ENCODE data around the gene HP. TPM values are rescaled to one million over a fixed set of nuclear protein-coding genes. Genes with fewer than 3 reads are reported as not detected.

Gene HP
- total RNA-seq, 1 experiment from 2014 or later, result 10.0 TPM

DNA sequence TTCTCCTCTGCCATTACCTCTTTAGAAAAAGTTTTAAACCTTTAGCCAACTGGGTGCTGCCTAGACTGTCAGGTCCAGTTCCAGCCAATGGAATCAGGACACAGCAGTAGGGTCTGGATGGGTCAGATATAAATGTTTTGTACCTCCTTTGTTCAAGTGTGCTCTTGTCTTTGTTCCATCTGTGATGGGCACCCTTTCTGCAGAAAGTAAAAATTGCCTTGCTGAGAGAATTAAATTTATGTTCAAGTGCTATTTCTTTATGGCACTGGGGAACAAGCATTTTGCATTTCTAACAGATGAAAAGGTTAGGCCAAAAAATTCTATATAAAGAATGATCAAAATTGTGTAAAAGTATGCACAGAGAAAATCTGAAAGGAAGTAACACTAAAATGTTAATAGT lies 5.2 kb upstream of the HP start:
- ATAC-seq, result no peak
- ChIA-PET CTCF (no interaction called here), POLR2A (no interaction called here)
- no peaks in the 10 kb centered on the region for H3K4me1 Mint-ChIP-seq
- H3K36me3 Mint-ChIP-seq, result no peaks in the 10 kb centered on the region
- peaks cover 16% of the 10 kb centered on the region for H3K27me3 Mint-ChIP-seq (ENCODE audit: low read depth)
- no peak for TF ChIP-seq HMGA2 (CRISPR knock-in tag; IDR thresholded peaks at IDR 0.05)
- TF ChIP-seq, protein P1, sequence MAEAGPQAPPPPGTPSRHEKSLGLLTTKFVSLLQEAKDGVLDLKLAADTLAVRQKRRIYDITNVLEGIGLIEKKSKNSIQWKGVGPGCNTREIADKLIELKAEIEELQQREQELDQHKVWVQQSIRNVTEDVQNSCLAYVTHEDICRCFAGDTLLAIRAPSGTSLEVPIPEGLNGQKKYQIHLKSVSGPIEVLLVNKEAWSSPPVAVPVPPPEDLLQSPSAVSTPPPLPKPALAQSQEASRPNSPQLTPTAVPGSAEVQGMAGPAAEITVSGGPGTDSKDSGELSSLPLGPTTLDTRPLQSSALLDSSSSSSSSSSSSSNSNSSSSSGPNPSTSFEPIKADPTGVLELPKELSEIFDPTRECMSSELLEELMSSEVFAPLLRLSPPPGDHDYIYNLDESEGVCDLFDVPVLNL (CRISPR knock-in tag; IDR thresholded peaks at IDR 0.05; ENCODE audit: borderline replicate concordance, low read depth), result no peak
- TF ChIP-seq, protein P2, sequence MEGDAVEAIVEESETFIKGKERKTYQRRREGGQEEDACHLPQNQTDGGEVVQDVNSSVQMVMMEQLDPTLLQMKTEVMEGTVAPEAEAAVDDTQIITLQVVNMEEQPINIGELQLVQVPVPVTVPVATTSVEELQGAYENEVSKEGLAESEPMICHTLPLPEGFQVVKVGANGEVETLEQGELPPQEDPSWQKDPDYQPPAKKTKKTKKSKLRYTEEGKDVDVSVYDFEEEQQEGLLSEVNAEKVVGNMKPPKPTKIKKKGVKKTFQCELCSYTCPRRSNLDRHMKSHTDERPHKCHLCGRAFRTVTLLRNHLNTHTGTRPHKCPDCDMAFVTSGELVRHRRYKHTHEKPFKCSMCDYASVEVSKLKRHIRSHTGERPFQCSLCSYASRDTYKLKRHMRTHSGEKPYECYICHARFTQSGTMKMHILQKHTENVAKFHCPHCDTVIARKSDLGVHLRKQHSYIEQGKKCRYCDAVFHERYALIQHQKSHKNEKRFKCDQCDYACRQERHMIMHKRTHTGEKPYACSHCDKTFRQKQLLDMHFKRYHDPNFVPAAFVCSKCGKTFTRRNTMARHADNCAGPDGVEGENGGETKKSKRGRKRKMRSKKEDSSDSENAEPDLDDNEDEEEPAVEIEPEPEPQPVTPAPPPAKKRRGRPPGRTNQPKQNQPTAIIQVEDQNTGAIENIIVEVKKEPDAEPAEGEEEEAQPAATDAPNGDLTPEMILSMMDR (IDR thresholded peaks at IDR 0.05), result no peak
- TF ChIP-seq, protein P3, sequence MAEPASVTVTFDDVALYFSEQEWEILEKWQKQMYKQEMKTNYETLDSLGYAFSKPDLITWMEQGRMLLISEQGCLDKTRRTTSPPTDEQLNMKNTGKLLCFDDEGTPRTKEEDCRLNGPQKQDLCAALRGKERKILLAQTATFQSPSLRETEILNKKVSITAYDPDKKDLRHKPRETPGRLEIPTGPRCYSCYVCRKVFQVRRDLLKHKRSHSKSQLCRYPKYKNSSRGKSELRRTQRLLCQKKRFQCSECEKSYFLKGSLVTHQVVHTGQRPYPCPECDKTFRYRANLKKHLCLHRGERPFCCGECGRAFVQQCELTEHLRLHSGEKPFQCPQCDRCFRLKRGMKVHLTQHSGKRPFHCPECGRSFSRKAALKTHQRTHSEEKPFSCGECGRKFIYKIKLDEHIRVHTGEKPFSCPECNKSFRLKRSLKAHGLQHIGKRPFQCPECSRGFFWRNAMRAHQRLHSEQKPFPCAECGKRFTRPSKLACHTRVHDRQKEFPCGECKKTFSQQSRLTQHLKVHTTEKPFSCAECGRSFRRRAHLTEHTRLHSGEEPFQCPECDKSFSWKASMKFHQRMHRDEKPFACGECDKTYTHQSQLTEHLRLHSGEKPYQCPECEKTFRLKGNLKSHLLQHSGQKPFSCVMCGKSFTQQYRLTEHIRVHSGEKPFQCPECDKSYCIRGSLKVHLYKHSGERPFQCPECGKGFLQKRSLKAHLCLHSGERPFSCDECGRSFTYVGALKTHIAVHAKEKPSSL (CRISPR knock-in tag; conservative IDR thresholded peaks at IDR 0.05), result no peak
- TF ChIP-seq FOXK1 (CRISPR knock-in tag; IDR thresholded peaks at IDR 0.05), result no peak
- TF ChIP-seq SOX15 (CRISPR knock-in tag; IDR thresholded peaks at IDR 0.05), result no peak
- TF ChIP-seq SP1 (CRISPR knock-in tag; conservative IDR thresholded peaks at IDR 0.05), result no peak
- TF ChIP-seq JUN (CRISPR knock-in tag; IDR thresholded peaks at IDR 0.05), result no peak
- peaks cover 12% of the 10 kb centered on the region for H3K9me3 Mint-ChIP-seq
- no peak for DNase-seq (ENCODE audit: low spot score)
- H3K27ac Mint-ChIP-seq, result no peak overlapping the region
- H3K4me3 Mint-ChIP-seq, result no peak overlapping the region

DNA sequence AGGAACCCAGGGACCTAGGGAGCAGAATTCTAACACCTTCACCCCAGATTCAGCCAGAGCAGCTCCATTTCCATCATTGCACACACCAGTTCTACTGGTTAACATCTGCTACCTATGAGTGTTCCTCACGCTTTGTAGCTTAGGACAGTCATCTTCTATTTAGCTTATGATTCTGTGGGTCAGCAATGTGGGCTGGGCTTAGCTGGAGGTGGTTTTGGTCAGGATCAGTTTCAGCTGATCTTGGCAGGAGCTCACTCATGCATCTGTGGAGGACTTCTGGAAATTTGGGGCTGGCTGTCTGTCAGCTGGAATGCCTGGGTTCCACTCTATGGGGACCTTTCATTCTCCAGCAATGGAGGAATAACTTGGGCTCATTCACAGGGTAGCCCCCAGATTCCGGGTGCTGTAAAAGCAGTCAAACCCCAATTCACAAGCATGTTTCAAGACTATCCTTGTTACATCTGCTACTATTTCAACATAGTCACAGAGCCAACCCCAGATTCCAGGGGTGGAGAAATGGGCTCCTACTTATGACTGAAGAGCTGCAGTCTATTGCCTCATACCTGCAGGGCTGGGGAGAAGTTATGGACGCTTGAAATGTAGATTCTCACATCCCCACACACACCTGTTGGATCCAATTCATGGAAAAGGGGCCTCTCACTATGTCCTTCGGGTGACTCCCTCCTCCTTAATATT lies 3.4 kb upstream of the HP start:
- Mint-ChIP-seq H3K36me3 (no peaks in the 10 kb centered on the region), H3K4me1 (no peaks in the 10 kb centered on the region), H3K27me3 (ENCODE audit: low read depth) (peaks cover 16% of the 10 kb centered on the region), H3K27ac (no peak overlapping the region), H3K9me3 (peaks cover 12% of the 10 kb centered on the region), H3K4me3 (no peak overlapping the region)
- ChIA-PET CTCF (no interaction called here), POLR2A (no interaction called here)
- no peak for TF ChIP-seq ELF4 (CRISPR knock-in tag; IDR thresholded peaks at IDR 0.05; ENCODE audit: low read depth)
- TF ChIP-seq TCF7 (CRISPR knock-in tag; IDR thresholded peaks at IDR 0.05; ENCODE audit: low read depth), result no peak
- TF ChIP-seq GTF2I (CRISPR knock-in tag; conservative IDR thresholded peaks at IDR 0.05), result no peak
- TF ChIP-seq, protein P4, sequence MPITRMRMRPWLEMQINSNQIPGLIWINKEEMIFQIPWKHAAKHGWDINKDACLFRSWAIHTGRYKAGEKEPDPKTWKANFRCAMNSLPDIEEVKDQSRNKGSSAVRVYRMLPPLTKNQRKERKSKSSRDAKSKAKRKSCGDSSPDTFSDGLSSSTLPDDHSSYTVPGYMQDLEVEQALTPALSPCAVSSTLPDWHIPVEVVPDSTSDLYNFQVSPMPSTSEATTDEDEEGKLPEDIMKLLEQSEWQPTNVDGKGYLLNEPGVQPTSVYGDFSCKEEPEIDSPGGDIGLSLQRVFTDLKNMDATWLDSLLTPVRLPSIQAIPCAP (CRISPR knock-in tag; IDR thresholded peaks at IDR 0.05), result no peak
- no peak for TF ChIP-seq MYBL2 (CRISPR knock-in tag; IDR thresholded peaks at IDR 0.05)
- no peak for TF ChIP-seq GRHL2 (CRISPR knock-in tag; IDR thresholded peaks at IDR 0.05; ENCODE audit: insufficient replicate concordance, severe bottlenecking)
- TF ChIP-seq NFYB (CRISPR knock-in tag; conservative IDR thresholded peaks at IDR 0.05; ENCODE audit: low read depth), result no peak
- TF ChIP-seq EMX1 (CRISPR knock-in tag; IDR thresholded peaks at IDR 0.05), result no peak
- TF ChIP-seq NFE2L1 (CRISPR knock-in tag; IDR thresholded peaks at IDR 0.05), result no peak
- TF ChIP-seq, protein P5, sequence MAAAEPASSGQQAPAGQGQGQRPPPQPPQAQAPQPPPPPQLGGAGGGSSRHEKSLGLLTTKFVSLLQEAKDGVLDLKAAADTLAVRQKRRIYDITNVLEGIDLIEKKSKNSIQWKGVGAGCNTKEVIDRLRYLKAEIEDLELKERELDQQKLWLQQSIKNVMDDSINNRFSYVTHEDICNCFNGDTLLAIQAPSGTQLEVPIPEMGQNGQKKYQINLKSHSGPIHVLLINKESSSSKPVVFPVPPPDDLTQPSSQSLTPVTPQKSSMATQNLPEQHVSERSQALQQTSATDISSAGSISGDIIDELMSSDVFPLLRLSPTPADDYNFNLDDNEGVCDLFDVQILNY (CRISPR knock-in tag; IDR thresholded peaks at IDR 0.05), result no peak
- TF ChIP-seq, protein P6, sequence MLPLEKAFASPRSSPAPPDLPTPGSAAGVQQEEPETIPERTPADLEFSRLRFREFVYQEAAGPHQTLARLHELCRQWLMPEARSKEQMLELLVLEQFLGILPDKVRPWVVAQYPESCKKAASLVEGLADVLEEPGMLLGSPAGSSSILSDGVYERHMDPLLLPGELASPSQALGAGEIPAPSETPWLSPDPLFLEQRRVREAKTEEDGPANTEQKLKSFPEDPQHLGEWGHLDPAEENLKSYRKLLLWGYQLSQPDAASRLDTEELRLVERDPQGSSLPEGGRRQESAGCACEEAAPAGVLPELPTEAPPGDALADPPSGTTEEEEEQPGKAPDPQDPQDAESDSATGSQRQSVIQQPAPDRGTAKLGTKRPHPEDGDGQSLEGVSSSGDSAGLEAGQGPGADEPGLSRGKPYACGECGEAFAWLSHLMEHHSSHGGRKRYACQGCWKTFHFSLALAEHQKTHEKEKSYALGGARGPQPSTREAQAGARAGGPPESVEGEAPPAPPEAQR (CRISPR knock-in tag; IDR thresholded peaks at IDR 0.05), result no peak
- no peak for ATAC-seq
- no peak for DNase-seq (ENCODE audit: low spot score)
